Measurements from ENCODE around the gene MED26. TPM values are rescaled to one million over a fixed set of nuclear protein-coding genes. Genes with fewer than 3 reads are reported as not detected.

The MED26 gene
- total and polyA plus RNA-seq, 2 experiments from 2014 or later: 4.4 to 6.7 TPM

GRCh38 chr19:16619457-16619856, 8.5 kb downstream of the MED26 start:
- H3K9ac ChIP-seq: peak overlapping the region; percentile 28
- in situ Hi-C loops (cut with MboI): no loop called here
- H3K9me3 ChIP-seq (ENCODE audit: low read depth): no peaks in the 10 kb centered on the region
- TF ChIP-seq EZH2 (IDR thresholded peaks at IDR 0.05; ENCODE audit: insufficient read depth, poor library complexity, severe bottlenecking) (no peak), EZH2phosphoT487 (IDR thresholded peaks at IDR 0.05; ENCODE audit: insufficient read depth, low read depth) (no peak)
- H3F3A ChIP-seq (ENCODE audit: insufficient read depth): no peaks in the 10 kb centered on the region
- peaks cover 14% of the 10 kb centered on the region for H3K4me1 ChIP-seq (ENCODE audit: insufficient read depth)
- H3K4me2 ChIP-seq (ENCODE audit: unreplicated experiment): no peak overlapping the region
- 21 to 33% methylated on average over 7 of the region's 7 CpGs for WGBS, 2 experiments (ENCODE audit: low coverage in 1 of 2, low lambda C conversion rate in 2 of 2, missing lambda C conversion rate in 2 of 2)
- DNase-seq: peak; percentile 53
- H3K9me2 ChIP-seq (ENCODE audit: insufficient read depth): no peaks in the 10 kb centered on the region
- H3K36me3 ChIP-seq (ENCODE audit: low read depth): no peaks in the 10 kb centered on the region
- peak overlapping the region; percentile 35; the same call in 1 of the 2 replicates for H3K27ac ChIP-seq
- peaks cover 100% of the 10 kb centered on the region for H3K79me2 ChIP-seq (ENCODE audit: insufficient read depth)
- H4K20me1 ChIP-seq (ENCODE audit: insufficient read depth): peaks cover 39% of the 10 kb centered on the region; the same call in 1 of the 2 replicates
- H2AFZ ChIP-seq: no peak overlapping the region
- H3K27me3 ChIP-seq (replicated peaks; ENCODE audit: insufficient read depth): no peaks in the 10 kb centered on the region
- H3K4me3 ChIP-seq: no peak overlapping the region

DNA sequence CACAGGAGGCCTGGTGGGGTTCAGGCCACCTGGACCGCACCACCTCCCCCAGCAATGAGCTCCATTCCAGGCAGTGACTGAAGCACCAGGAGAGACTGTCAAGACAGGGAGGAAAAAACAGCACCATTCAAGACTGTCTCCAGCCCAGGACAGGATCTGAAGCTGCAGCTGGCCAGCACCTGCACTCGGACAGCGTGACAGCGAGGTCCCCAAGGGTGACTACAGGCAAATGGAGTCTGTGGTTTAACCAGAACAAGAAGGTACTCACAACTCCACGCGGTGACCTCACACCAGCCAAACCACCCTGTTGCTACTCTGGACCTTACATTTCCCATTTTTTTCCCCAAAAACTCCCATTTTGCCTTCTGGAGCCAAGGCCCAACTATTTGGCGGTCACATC, 9.8 kb downstream of the MED26 start:
- no peak for DNase-seq
- TF ChIP-seq EZH2phosphoT487 (IDR thresholded peaks at IDR 0.05; ENCODE audit: insufficient read depth, low read depth) (no peak), EZH2 (IDR thresholded peaks at IDR 0.05; ENCODE audit: insufficient read depth, poor library complexity, severe bottlenecking) (no peak)
- peaks cover 39% of the 10 kb centered on the region; the same call in 1 of the 2 replicates for H4K20me1 ChIP-seq (ENCODE audit: insufficient read depth)
- peaks cover 100% of the 10 kb centered on the region for H3K79me2 ChIP-seq (ENCODE audit: insufficient read depth)
- no peaks in the 10 kb centered on the region for H3K36me3 ChIP-seq (ENCODE audit: low read depth)
- no peak overlapping the region for H3K4me2 ChIP-seq (ENCODE audit: unreplicated experiment)
- H3K9me2 ChIP-seq (ENCODE audit: insufficient read depth): no peaks in the 10 kb centered on the region
- no peak overlapping the region for H3K9ac ChIP-seq
- H3K4me3 ChIP-seq: no peak overlapping the region
- in situ Hi-C loops (cut with MboI): no loop called here
- peaks cover 14% of the 10 kb centered on the region for H3K4me1 ChIP-seq (ENCODE audit: insufficient read depth)
- WGBS, 2 experiments (ENCODE audit: low coverage in 1 of 2, low lambda C conversion rate in 2 of 2, missing lambda C conversion rate in 2 of 2): 96 to 99% methylated on average over 7 of the region's 7 CpGs
- H2AFZ ChIP-seq: no peak overlapping the region
- no peaks in the 10 kb centered on the region for H3K9me3 ChIP-seq (ENCODE audit: low read depth)
- H3K27me3 ChIP-seq (replicated peaks; ENCODE audit: insufficient read depth): no peaks in the 10 kb centered on the region
- no peak overlapping the region for H3K27ac ChIP-seq
- no peaks in the 10 kb centered on the region for H3F3A ChIP-seq (ENCODE audit: insufficient read depth)

DNA sequence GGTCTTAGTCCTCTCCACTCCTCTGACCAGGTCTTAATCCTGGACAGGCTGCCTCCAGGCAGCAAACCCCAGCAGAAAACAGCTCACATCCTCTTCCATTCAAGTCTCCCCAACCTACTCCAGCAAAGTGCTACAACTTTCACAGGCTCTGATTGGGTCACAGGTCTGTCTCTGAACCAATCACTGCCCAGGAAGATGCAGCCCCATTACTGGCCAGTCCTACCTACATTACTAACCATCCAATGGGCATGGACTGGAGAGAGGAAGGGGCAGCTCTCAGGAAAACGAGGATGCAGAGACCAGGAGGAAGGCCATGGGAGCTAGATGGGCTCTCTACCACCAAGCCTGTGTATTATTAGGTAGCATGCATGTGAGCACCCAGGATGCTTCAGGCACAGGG, 12.2 kb downstream of the MED26 start:
- Histone ChIP-seq H4K20me1 (ENCODE audit: insufficient read depth) (peaks cover 45% of the 10 kb centered on the region; the same call in 1 of the 2 replicates), H3K4me1 (ENCODE audit: insufficient read depth) (peaks cover 19% of the 10 kb centered on the region), H3K27ac (no peak overlapping the region), H3K4me2 (ENCODE audit: unreplicated experiment) (no peak overlapping the region), H3K36me3 (ENCODE audit: low read depth) (no peaks in the 10 kb centered on the region), H2AFZ (no peak overlapping the region), H3F3A (ENCODE audit: insufficient read depth) (no peaks in the 10 kb centered on the region), H3K79me2 (ENCODE audit: insufficient read depth) (peaks cover 100% of the 10 kb centered on the region), H3K4me3 (no peak overlapping the region), H3K9me3 (ENCODE audit: low read depth) (no peaks in the 10 kb centered on the region), H3K27me3 (replicated peaks; ENCODE audit: insufficient read depth) (no peaks in the 10 kb centered on the region), H3K9me2 (ENCODE audit: insufficient read depth) (no peaks in the 10 kb centered on the region), H3K9ac (no peak overlapping the region)
- 32 to 50% methylated on average over 1 of the region's 1 CpG for WGBS, 2 experiments (ENCODE audit: low coverage in 1 of 2, low lambda C conversion rate in 2 of 2, missing lambda C conversion rate in 2 of 2)
- DNase-seq: no peak
- no peak for TF ChIP-seq EZH2phosphoT487 (IDR thresholded peaks at IDR 0.05; ENCODE audit: insufficient read depth, low read depth)
- TF ChIP-seq EZH2 (IDR thresholded peaks at IDR 0.05; ENCODE audit: insufficient read depth, poor library complexity, severe bottlenecking): no peak
- in situ Hi-C loops (cut with MboI): no loop called here

DNA sequence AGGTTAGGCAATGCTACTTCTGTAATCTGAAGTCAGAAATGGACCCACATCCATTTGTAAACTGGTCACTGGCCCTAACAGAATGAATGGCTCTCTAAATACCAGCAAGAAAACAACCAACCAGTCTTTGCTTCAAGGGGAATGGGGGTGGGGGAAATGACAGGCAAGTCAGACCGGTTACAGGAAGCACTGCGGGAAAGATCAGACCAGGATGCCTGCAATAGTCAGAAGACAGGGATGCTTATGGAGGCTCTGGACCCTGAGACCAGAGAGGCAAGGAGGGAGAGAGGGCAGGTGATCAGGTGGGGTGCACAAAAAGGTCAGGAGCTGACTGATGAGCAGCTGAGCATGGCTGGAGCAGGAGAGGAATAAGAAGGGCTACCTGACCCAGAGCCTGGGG, 13.1 kb downstream of the MED26 start:
- Histone ChIP-seq H3K9ac (no peak overlapping the region), H2AFZ (no peak overlapping the region), H3K79me2 (ENCODE audit: insufficient read depth) (peaks cover 100% of the 10 kb centered on the region), H3K27ac (no peak overlapping the region), H3K4me1 (ENCODE audit: insufficient read depth) (peaks cover 14% of the 10 kb centered on the region), H3K9me3 (ENCODE audit: low read depth) (no peaks in the 10 kb centered on the region), H3K27me3 (replicated peaks; ENCODE audit: insufficient read depth) (no peaks in the 10 kb centered on the region), H3K9me2 (ENCODE audit: insufficient read depth) (no peaks in the 10 kb centered on the region), H4K20me1 (ENCODE audit: insufficient read depth) (peaks cover 45% of the 10 kb centered on the region; the same call in 1 of the 2 replicates), H3K4me3 (no peak overlapping the region), H3F3A (ENCODE audit: insufficient read depth) (no peaks in the 10 kb centered on the region), H3K4me2 (ENCODE audit: unreplicated experiment) (no peak overlapping the region), H3K36me3 (ENCODE audit: low read depth) (no peaks in the 10 kb centered on the region)
- TF ChIP-seq EZH2 (IDR thresholded peaks at IDR 0.05; ENCODE audit: insufficient read depth, poor library complexity, severe bottlenecking) (no peak), EZH2phosphoT487 (IDR thresholded peaks at IDR 0.05; ENCODE audit: insufficient read depth, low read depth) (no peak)
- DNase-seq: no peak
- WGBS, 2 experiments (ENCODE audit: low coverage in 1 of 2, low lambda C conversion rate in 2 of 2, missing lambda C conversion rate in 2 of 2): 100% methylated on average over 2 of the region's 2 CpGs
- in situ Hi-C loops (cut with MboI): no loop called here

DNA sequence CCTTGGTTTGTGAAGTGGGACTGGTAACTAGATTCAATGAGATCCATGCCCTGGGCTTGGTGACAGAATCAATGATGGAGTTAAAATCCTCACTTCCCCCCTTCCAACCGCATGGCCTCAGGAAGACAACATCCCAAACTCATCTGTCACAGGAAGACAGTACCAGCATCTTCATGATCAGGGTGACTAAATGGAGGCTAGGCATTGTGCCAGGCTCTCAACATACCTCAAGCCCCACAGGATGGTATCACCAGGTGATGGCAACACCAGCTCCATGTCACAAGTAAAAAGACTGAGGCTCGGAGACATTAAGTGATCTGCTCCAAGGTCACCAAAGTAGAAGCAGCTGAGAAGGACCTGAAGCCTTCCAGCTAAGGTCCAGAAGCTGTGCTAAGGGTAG, 14.2 kb downstream of the MED26 start:
- no peak overlapping the region for H3K4me2 ChIP-seq (ENCODE audit: unreplicated experiment)
- peaks cover 6% of the 10 kb centered on the region; the same call in 1 of the 2 replicates for H3K4me1 ChIP-seq (ENCODE audit: insufficient read depth)
- peaks cover 100% of the 10 kb centered on the region for H3K79me2 ChIP-seq (ENCODE audit: insufficient read depth)
- WGBS, 2 experiments (ENCODE audit: low coverage in 1 of 2, low lambda C conversion rate in 2 of 2, missing lambda C conversion rate in 2 of 2): 86 to 89% methylated on average over 2 of the region's 2 CpGs
- no peaks in the 10 kb centered on the region for H3K9me3 ChIP-seq (ENCODE audit: low read depth)
- no peak overlapping the region for H3K4me3 ChIP-seq
- in situ Hi-C loops (cut with MboI): no loop called here
- H3F3A ChIP-seq (ENCODE audit: insufficient read depth): peaks cover 2% of the 10 kb centered on the region
- H3K27ac ChIP-seq: no peak overlapping the region
- no peaks in the 10 kb centered on the region for H3K36me3 ChIP-seq (ENCODE audit: low read depth)
- TF ChIP-seq EZH2 (IDR thresholded peaks at IDR 0.05; ENCODE audit: insufficient read depth, poor library complexity, severe bottlenecking) (no peak), EZH2phosphoT487 (IDR thresholded peaks at IDR 0.05; ENCODE audit: insufficient read depth, low read depth) (no peak)
- H3K9me2 ChIP-seq (ENCODE audit: insufficient read depth): no peaks in the 10 kb centered on the region
- H3K9ac ChIP-seq: no peak overlapping the region
- DNase-seq: no peak
- no peaks in the 10 kb centered on the region for H3K27me3 ChIP-seq (replicated peaks; ENCODE audit: insufficient read depth)
- H2AFZ ChIP-seq: no peak overlapping the region
- H4K20me1 ChIP-seq (ENCODE audit: insufficient read depth): peaks cover 47% of the 10 kb centered on the region; the same call in 1 of the 2 replicates

All from GM23248 (cell line).